CD8-positive, alpha-beta memory T cell (primary cell): Measurements from ENCODE around the gene CSNK1G2. TPM values are rescaled to one million over a fixed set of nuclear protein-coding genes. Genes with fewer than 3 reads are reported as not detected.

Source experiments
- CTCF ChIA-PET: fragments of 350-600 bp; sonication (Branson Sonifier 250); formaldehyde crosslinking; loops from one replicate; lab custom pipeline; 2021; ENCODE audit warnings: antibody characterized with exemption; lab: Charles Lee
- POLR2A ChIA-PET: fragments of 350-600 bp; sonication (Branson Sonifier 250); formaldehyde crosslinking; loops from one replicate; lab custom pipeline; 2021; ENCODE audit warnings: antibody characterized with exemption; lab: Charles Lee
- DNase-seq, 5 donors: peaks; one replicate each; pipeline versions ENCODE4 v3.0.0 to v3.0.0-alpha.2; 2020 to 2022; ENCODE audit warnings: mixed read lengths in 1 of 5
- H3K27ac ChIP-seq: one replicate; pipeline ENCODE4 v1.7.0; 2013; ENCODE audit warnings: low read depth, mild to moderate bottlenecking, low read length, moderate library complexity
- H3K27me3 ChIP-seq: 2 replicates; pipeline ENCODE4 v1.7.0; 2013; ENCODE audit warnings: low read length, mild to moderate bottlenecking; ENCODE audit not compliant: insufficient read depth, poor library complexity, severe bottlenecking
- H3K36me3 ChIP-seq: 2 replicates; pipeline ENCODE4 v1.7.0; 2013; ENCODE audit warnings: mild to moderate bottlenecking, low read length, moderate library complexity; ENCODE audit not compliant: insufficient read depth
- H3K4me1 ChIP-seq: 2 replicates; pipeline ENCODE4 v1.7.0; 2013; ENCODE audit warnings: mild to moderate bottlenecking, low read length, moderate library complexity; ENCODE audit not compliant: insufficient read depth
- H3K4me3 ChIP-seq: 2 replicates; pipeline ENCODE4 v1.7.0; 2013; ENCODE audit warnings: mild to moderate bottlenecking, low read length
- H3K9me3 ChIP-seq: 2 replicates; pipeline ENCODE4 v1.7.0; 2013; ENCODE audit warnings: mild to moderate bottlenecking, low read length
- H3K27ac Mint-ChIP-seq, 8 donors: one replicate each; pipeline ENCODE4 v1.8.0; 2020 to 2021; ENCODE audit warnings: mixed read lengths in 8 of 8, mild to moderate bottlenecking in 6 of 8, inconsistent platforms in 3 of 8, moderate library complexity in 3 of 8
- H3K27me3 Mint-ChIP-seq, 2 donors: one replicate each; pipeline ENCODE4 v1.8.0; 2020 to 2021; ENCODE audit warnings: mixed read lengths in 2 of 2, mild to moderate bottlenecking in 1 of 2, moderate library complexity in 1 of 2
- H3K36me3 Mint-ChIP-seq, 3 donors: one replicate each; pipeline ENCODE4 v1.8.0; 2020 to 2021; ENCODE audit warnings: mixed read lengths in 3 of 3, inconsistent platforms in 1 of 3, mild to moderate bottlenecking in 1 of 3
- H3K4me1 Mint-ChIP-seq, 3 donors: one replicate each; pipeline ENCODE4 v1.8.0; 2020 to 2021; ENCODE audit warnings: mixed read lengths in 3 of 3, inconsistent platforms in 1 of 3, mild to moderate bottlenecking in 1 of 3
- H3K4me3 Mint-ChIP-seq, 7 donors: one replicate each; pipeline ENCODE4 v1.8.0; 2020 to 2021; ENCODE audit warnings: mixed read lengths in 7 of 7, mild to moderate bottlenecking in 6 of 7, moderate library complexity in 4 of 7, inconsistent platforms in 2 of 7
- H3K9me3 Mint-ChIP-seq, 5 donors: one replicate each; pipeline ENCODE4 v1.8.0; 2020 to 2022; ENCODE audit warnings: mixed read lengths in 5 of 5, mild to moderate bottlenecking in 3 of 5, moderate library complexity in 2 of 5, inconsistent platforms in 1 of 5
- polyA plus RNA-seq: library from polyadenylated mRNA; unstranded; fragments of 300-500 nt; fragmentation: Illumina TruSeq; gene quantifications from one replicate; pipeline ENCODE4 v1.2.3, GENCODE V29; 2021
- total RNA-seq, 2 experiments: library from RNA; stranded (reverse); gene quantifications; one replicate each; pipeline ENCODE4 v1.2.3, GENCODE V29; 2021

Gene CSNK1G2
- total and polyA plus RNA-seq, 3 experiments from 2014 or later = 58.2 to 63.5 (median 62.1) TPM

DNA sequence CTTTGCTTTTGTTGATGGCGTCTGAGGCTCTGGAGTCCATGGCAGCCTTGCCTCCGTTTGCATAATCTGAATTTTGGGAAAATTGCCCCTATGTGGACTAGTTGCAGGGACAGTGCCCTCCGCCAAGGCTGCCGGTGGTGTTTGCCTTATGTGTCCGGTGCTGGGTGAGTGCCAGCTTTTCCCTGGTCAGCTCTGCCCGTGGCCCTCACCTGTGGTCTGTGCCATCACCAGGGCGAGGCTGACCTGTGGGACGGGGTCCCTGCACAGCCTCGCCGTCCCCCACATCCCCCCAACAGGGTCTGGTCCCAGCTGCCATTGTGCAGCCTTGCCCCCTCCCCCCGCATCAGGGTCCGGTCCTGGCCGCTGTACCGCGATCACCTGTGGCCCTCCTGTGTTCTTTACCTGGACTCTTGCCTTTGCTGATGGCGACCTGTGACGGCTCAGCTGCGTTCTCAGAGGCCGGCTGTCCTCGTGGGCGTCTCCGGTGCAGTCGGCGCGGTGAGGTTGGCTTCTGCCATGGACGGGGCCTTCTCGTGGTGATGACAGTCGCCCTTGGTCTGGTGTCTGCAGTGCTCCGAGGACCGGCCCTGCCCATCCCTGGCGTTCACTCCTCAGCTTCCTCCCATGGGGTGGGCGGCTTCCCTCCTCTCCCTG, 12.6 kb downstream of the CSNK1G2 start:
- ChIA-PET POLR2A (no interaction called here), CTCF (no interaction called here)
- Mint-ChIP-seq H3K36me3 (peaks cover 0 to 49% (median 0%) of the 10 kb centered on the region in 3 donors), H3K9me3 (peaks cover 0 to 2% (median 0%) of the 10 kb centered on the region in 5 donors), H3K4me1 (peaks cover 21 to 70% (median 28%) of the 10 kb centered on the region in 3 donors), H3K4me3 (no peak overlapping the region), H3K27me3 (no peaks in the 10 kb centered on the region), H3K27ac (peak overlapping the region in 1 of 8 donors; percentile 82)
- Histone ChIP-seq H3K27ac (no peak overlapping the region), H3K4me1 (no peaks in the 10 kb centered on the region), H3K4me3 (no peak overlapping the region), H3K27me3 (no peaks in the 10 kb centered on the region), H3K36me3 (no peaks in the 10 kb centered on the region), H3K9me3 (no peaks in the 10 kb centered on the region)
- no peak for DNase-seq

DNA sequence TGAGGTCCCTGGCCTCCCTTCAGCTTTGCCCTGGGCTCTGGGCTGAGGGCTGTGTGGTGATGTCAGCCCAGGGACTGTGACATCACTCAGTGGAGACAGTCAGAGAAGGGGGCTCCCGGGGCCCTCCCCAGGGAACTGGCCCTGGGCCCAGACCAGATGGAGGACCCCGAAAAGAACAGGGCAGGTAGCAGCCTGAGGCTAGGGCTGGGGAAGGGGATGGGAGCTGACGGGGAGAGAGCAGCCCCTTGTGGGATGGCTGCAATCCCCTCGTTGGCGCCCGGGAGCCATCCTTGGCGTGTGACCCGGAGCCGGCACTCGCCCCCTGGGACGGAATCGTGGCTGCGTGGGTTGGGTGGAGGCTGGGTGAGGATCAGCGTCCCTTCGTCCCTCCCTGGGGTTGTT, 13.6 kb downstream of the CSNK1G2 start:
- H3K27ac ChIP-seq = no peak overlapping the region
- CTCF ChIA-PET = no interaction called here
- DNase-seq = no peak
- peaks cover 0 to 2% (median 0%) of the 10 kb centered on the region in 5 donors for H3K9me3 Mint-ChIP-seq
- POLR2A ChIA-PET = no interaction called here
- H3K27me3 ChIP-seq = no peaks in the 10 kb centered on the region
- no peaks in the 10 kb centered on the region for H3K27me3 Mint-ChIP-seq
- H3K4me1 ChIP-seq = no peaks in the 10 kb centered on the region
- H3K4me3 ChIP-seq = no peak overlapping the region
- H3K36me3 ChIP-seq = no peaks in the 10 kb centered on the region
- peak overlapping the region in 1 of 8 donors; percentile 43 for H3K27ac Mint-ChIP-seq
- H3K4me1 Mint-ChIP-seq = peaks cover 11 to 65% (median 23%) of the 10 kb centered on the region in 3 donors
- no peak overlapping the region for H3K4me3 Mint-ChIP-seq
- H3K36me3 Mint-ChIP-seq = peaks cover 0 to 44% (median 0%) of the 10 kb centered on the region in 3 donors
- no peaks in the 10 kb centered on the region for H3K9me3 ChIP-seq

DNA sequence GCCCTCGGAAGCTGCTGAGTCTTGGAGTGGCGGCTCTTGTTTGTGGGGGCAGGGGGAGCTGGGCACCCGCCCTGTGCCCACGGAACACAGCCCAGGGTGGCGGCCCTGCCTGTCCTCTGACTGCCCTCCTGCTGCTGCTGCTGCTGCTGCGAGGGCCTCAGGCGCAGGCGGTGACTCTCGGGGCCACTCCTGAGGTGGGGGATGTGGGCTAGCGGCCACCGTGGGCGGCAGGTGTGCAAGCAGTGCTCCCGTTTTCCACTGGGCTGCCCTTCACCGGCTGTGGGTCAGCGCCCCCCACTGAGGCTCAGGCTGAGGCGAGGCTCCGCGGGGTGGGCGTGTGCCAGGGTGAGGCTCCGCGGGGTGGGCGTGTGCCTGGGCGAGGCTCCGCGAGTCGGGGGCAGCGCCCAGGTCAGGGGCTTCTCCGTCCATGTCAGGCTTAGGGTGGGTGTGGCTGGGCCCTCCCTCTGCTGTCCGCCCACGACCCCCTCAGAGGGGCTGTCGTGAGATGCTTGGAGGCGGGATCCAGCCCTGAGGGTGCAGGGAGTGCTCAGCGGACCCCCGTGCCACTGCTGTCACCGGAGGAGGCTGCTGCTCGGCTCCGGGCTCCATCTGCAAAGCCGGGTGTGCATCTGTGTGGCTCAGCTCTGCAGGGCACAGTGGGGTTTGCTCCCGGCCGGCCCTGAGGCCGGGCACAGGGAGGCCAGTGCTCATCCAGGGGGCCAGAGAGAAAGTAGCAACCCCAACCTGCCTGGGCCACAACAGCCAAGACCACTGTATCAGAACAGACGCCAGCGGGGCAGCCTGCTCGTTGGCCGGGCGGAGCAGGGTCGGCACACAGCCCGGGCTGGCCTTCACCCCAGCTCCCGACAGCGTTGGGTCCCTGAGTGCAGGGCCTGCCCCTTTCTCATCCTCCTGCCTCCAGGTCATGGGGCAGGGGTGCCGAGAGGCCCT, 14.5 kb downstream of the CSNK1G2 start:
- DNase-seq = no peak
- no peak overlapping the region for H3K27ac ChIP-seq
- H3K9me3 ChIP-seq = no peaks in the 10 kb centered on the region
- ChIA-PET CTCF (no interaction called here), POLR2A (no interaction called here)
- H3K36me3 Mint-ChIP-seq = peaks cover 0 to 39% (median 0%) of the 10 kb centered on the region in 3 donors
- peaks cover 0 to 2% (median 0%) of the 10 kb centered on the region in 5 donors for H3K9me3 Mint-ChIP-seq
- no peaks in the 10 kb centered on the region for H3K27me3 Mint-ChIP-seq
- H3K27ac Mint-ChIP-seq = no peak overlapping the region
- H3K27me3 ChIP-seq = no peaks in the 10 kb centered on the region
- H3K4me3 Mint-ChIP-seq = peak overlapping the region in 1 of 7 donors; percentile 44
- H3K4me3 ChIP-seq = no peak overlapping the region
- H3K4me1 Mint-ChIP-seq = peaks cover 4 to 67% (median 22%) of the 10 kb centered on the region in 3 donors
- no peaks in the 10 kb centered on the region for H3K36me3 ChIP-seq
- no peaks in the 10 kb centered on the region for H3K4me1 ChIP-seq

DNA sequence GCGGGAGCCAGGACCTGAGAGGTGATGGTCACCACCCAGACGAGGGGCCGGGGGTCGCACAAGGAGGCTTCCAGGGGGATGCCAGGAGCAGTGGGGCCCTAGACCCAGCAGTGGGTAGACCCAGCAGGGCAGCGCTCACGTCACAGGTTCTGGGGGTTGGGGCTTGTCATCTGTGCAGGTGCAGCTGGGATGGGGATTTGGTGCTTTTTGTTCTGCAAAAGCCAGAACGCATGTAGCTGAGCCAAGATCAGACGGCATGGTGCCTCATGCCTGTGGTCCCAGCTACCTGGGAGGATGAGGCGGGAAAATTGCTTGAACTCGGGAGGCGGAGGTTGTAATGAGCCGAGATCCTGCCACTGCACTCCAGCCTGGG, 15.1 kb downstream of the CSNK1G2 start:
- no peak overlapping the region for H3K4me3 ChIP-seq
- Mint-ChIP-seq H3K4me3 (peak overlapping the region in 1 of 7 donors; percentile 44), H3K27me3 (no peaks in the 10 kb centered on the region), H3K4me1 (peaks cover 0 to 65% (median 19%) of the 10 kb centered on the region in 3 donors), H3K9me3 (peaks cover 0 to 2% (median 0%) of the 10 kb centered on the region in 5 donors), H3K27ac (peak overlapping the region in 3 of 8 donors; percentile 47 to 92 (median 58)), H3K36me3 (peaks cover 0 to 37% (median 0%) of the 10 kb centered on the region in 3 donors)
- H3K27me3 ChIP-seq = no peaks in the 10 kb centered on the region
- no peaks in the 10 kb centered on the region for H3K9me3 ChIP-seq
- H3K27ac ChIP-seq = no peak overlapping the region
- no peaks in the 10 kb centered on the region for H3K36me3 ChIP-seq
- no peak for DNase-seq
- POLR2A ChIA-PET = no interaction called here
- CTCF ChIA-PET = no interaction called here
- no peaks in the 10 kb centered on the region for H3K4me1 ChIP-seq

DNA sequence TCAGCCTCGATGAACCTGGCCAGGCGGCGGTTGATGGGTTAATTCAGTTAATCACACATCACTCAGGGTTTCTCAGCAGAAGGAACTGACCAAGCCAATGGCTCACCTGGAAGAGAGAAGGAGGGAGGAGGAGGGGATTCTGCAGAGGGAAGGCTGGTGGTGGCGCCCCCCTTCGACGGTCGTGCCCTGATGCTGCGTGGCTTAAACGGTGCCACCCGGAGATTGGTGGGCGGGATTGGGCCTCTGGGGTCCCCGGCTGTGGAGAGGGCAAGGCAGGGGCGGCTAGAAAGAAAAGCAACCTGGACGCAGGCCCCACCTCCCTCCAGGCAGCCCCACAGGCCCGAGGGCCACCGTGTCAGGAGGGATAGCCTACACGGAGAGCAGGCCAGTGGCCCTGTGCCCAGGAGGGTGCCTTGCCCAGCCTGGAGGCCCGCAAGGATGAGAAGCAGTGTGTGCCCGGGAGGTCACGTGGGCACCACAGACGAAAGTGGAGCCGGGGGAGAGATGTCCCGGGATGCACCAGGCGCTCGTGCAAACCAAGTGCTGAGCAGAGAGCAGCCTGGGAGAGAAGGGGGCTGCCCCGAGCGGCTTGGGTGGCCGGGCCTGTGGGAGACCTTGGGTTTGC, 16.0 kb downstream of the CSNK1G2 start:
- H3K4me1 Mint-ChIP-seq = peaks cover 0 to 66% (median 17%) of the 10 kb centered on the region in 3 donors
- CTCF ChIA-PET = no interaction called here
- Histone ChIP-seq H3K27ac (no peak overlapping the region), H3K36me3 (no peaks in the 10 kb centered on the region), H3K9me3 (no peaks in the 10 kb centered on the region), H3K4me3 (no peak overlapping the region), H3K27me3 (no peaks in the 10 kb centered on the region), H3K4me1 (no peaks in the 10 kb centered on the region)
- peak overlapping the region in 1 of 8 donors; percentile 58 for H3K27ac Mint-ChIP-seq
- H3K36me3 Mint-ChIP-seq = peaks cover 0 to 38% (median 0%) of the 10 kb centered on the region in 3 donors
- no peak overlapping the region for H3K4me3 Mint-ChIP-seq
- peaks cover 0 to under 1% of the 10 kb centered on the region in 2 donors for H3K27me3 Mint-ChIP-seq
- peaks cover 0 to 2% (median 0%) of the 10 kb centered on the region in 5 donors for H3K9me3 Mint-ChIP-seq
- POLR2A ChIA-PET = no interaction called here
- no peak for DNase-seq

DNA sequence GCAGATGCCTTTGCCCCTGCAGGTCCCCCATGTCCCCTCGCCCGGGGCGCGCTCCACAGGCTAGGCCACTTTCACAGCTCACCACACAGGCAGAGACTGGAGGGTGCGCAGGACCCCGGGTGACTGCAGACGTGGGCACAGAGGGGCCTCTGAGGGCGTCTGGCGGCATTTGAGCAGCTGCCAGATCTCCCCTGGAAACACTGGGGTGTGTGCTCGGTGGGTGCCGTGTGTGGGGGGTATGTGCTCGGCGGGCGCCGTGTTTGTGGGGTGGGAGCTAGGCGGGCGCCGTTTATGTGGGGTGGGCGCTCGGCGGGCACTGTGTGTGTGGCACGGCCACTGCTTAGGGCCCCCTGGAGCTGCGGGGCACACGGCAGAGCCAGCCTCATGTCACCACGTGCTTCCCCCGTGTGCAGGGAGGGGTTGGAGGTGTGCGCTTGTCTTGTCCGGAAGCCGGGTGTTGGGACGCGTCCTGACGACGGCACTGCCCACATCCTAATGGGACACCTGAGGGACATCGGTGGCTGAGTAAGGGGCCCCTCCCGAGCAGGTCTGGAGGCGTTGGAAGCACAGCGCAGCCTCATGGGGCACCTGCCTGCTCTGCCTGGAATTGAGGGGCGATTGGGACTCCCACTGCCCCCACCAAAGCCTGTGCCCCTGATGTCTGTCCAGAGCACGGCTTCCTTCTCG, 16.7 kb downstream of the CSNK1G2 start:
- peaks cover 0 to 2% (median 0%) of the 10 kb centered on the region in 5 donors for H3K9me3 Mint-ChIP-seq
- no peak for DNase-seq
- H3K4me3 Mint-ChIP-seq = no peak overlapping the region
- H3K4me1 Mint-ChIP-seq = peaks cover 0 to 59% (median 13%) of the 10 kb centered on the region in 3 donors
- H3K36me3 ChIP-seq = no peaks in the 10 kb centered on the region
- no peak overlapping the region for H3K4me3 ChIP-seq
- ChIA-PET CTCF (interaction anchor here (2.0 kb wide), 1 partner anchor 12 kb away, joined by 6 read pairs; no protein-coding TSS in a partner anchor), POLR2A (no interaction called here)
- no peak overlapping the region for H3K27ac ChIP-seq
- H3K27me3 ChIP-seq = no peaks in the 10 kb centered on the region
- H3K27ac Mint-ChIP-seq = no peak overlapping the region
- H3K36me3 Mint-ChIP-seq = peaks cover 0 to 35% (median 0%) of the 10 kb centered on the region in 3 donors
- no peaks in the 10 kb centered on the region for H3K4me1 ChIP-seq
- no peaks in the 10 kb centered on the region for H3K9me3 ChIP-seq
- H3K27me3 Mint-ChIP-seq = peaks cover 0 to 2% of the 10 kb centered on the region in 2 donors

DNA sequence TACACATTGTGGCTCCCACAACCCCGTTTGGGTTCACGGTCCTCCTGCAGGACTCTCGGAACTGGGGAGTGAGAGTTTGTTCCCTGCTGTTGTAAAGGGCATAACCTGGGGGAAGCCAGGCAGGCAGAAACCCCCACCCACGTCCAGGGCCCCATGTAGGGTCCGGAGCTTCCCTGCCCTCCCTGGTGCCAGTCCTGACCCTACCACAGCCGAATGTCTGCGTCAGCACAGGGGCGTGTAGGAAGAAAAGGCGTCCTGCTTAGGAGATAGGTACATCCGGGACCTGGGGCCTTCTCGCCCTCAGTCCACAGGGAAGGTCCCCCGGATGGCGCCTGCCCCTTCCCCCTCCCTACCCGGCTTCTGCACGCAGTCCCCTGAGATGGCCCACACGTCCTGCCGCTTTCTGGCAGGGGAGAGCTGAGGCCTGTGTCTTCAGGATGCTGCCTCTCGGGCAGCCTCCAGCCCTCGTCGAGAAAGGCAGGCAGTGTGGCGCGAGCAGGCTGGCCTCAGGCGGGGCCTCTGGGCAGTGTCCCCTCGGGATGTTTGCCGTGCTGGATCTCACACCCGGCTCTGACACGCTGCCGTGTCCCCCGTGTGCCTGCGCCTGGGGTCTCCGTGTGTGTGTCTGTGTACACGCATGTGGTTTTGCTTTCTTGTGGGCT, 19.1 kb downstream of the CSNK1G2 start:
- Mint-ChIP-seq H3K36me3 (peaks cover 0 to 30% (median 0%) of the 10 kb centered on the region in 3 donors), H3K27me3 (peaks cover 0 to 2% of the 10 kb centered on the region in 2 donors), H3K4me3 (no peak overlapping the region), H3K27ac (peak overlapping the region in 4 of 8 donors; percentile 42 to 85 (median 62)), H3K9me3 (no peaks in the 10 kb centered on the region), H3K4me1 (peaks cover 0 to 46% (median 12%) of the 10 kb centered on the region in 3 donors)
- POLR2A ChIA-PET = no interaction called here
- no peaks in the 10 kb centered on the region for H3K9me3 ChIP-seq
- no peaks in the 10 kb centered on the region for H3K27me3 ChIP-seq
- H3K27ac ChIP-seq = no peak overlapping the region
- CTCF ChIA-PET = interaction anchor here (1.1 kb wide), 1 partner anchor 22 kb away, joined by 3 read pairs; no protein-coding TSS in a partner anchor
- H3K36me3 ChIP-seq = no peaks in the 10 kb centered on the region
- no peak overlapping the region for H3K4me3 ChIP-seq
- DNase-seq = no peak
- H3K4me1 ChIP-seq = no peaks in the 10 kb centered on the region
